ENCODE data around the gene LHX3. TPM values are rescaled to one million over a fixed set of nuclear protein-coding genes. Genes with fewer than 3 reads are reported as not detected.
A peak's percentile ranks its signal among the peaks of the same experiment; 100 is the strongest.

Gene LHX3
- polyA plus RNA-seq (2011; rRNA removed) (0.03 and 0.04 TPM in 2 replicates), polyA plus RNA-seq (2017; fragmentation: RNase III; extraction: RNeasy Plus Mini Kit Qiagen cat#74134 plus additional on column Dnase treatment) (0.03 to 0.04 TPM in 2 of 3 replicates, not detected in the other), polyA minus RNA-seq (2011; rRNA and poly(A)+ RNA removed) (not detected in 2 replicates)
- polyA plus RNA-seq (2012; cell fraction: cytosol; rRNA removed) = 0.03 TPM in 1 of 2 replicates, not detected in the other
- polyA plus RNA-seq (2012; cell fraction: nucleus; rRNA removed) = 0.04 and 0.10 TPM in 2 replicates

DNA sequence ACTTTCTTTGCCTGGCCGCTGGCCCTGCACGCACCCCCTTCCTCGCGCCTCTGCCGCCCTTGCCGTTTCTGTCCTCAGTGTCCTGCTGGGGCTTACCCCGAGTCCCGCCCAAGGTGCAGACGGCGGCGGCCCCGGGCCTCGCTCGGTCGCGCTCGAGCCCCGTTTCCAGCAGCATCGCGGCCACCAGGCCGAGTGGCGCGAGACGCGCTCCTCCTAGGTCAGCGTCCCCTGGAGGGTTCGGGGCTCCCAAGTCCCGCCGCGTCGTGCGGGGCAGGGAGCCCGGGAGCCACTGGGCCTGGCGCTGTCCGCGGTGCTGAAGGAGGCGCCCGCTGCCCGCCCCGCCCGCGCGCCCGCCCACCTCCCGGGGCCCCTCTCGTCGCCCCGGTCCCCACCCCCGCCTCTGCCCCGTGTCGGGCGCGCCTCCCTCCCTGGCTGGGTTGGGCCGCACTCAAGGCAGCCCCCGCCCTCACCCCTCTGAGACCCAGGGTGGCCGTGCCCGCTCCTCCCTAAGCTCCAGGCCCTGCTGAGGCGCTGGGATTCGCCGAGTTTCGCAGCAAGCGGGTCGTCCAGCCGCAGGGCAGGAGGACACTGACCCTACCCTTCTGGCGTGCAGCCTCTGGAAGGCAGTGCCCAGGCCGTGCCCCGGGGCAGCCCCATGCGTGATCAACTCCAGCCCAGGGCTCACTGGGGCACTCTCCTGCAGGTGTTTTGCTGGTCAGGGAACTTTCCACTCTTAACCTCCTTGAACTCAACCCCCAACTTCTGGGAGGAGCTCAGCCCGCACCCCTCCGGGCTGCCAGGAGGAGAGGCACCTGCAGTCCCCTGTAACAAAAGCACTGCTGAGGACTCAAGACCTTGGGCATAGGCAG is at the start of gene LHX3:
LHX3 (minus strand) TSS at position 291 of the 869 bp plus-strand sequence; CDS start at position 175, 116 bp downstream.
- ChIA-PET POLR2A (no interaction called here), CTCF (interaction anchor here (0.6 to 3.2 kb wide), 7 partner anchors 9 to 602 kb away, joined by 3 to 9 read pairs (median 5); no protein-coding TSS in a partner anchor)
- Histone ChIP-seq H3K4me1 (peaks cover 10% of the 10 kb centered on the region; the same call in 1 of the 3 replicates), H3K9me3 (no peaks in the 10 kb centered on the region), H3K4me3 (no peak within 1 kb of the TSS), H3K27ac (no peak within 1 kb of the TSS), H3K4me2 (no peak within 1 kb of the TSS)
- DNase-seq (ENCODE audit: low read depth in 1 of 2, low spot score in 1 of 2) (no peak), ATAC-seq (0 out of 6 replicates have a peak, but pooled peaks of 1 of the 2 experiments have one; percentile 3), FAIRE-seq (no peak)
- TF ChIP-seq, protein P1, sequence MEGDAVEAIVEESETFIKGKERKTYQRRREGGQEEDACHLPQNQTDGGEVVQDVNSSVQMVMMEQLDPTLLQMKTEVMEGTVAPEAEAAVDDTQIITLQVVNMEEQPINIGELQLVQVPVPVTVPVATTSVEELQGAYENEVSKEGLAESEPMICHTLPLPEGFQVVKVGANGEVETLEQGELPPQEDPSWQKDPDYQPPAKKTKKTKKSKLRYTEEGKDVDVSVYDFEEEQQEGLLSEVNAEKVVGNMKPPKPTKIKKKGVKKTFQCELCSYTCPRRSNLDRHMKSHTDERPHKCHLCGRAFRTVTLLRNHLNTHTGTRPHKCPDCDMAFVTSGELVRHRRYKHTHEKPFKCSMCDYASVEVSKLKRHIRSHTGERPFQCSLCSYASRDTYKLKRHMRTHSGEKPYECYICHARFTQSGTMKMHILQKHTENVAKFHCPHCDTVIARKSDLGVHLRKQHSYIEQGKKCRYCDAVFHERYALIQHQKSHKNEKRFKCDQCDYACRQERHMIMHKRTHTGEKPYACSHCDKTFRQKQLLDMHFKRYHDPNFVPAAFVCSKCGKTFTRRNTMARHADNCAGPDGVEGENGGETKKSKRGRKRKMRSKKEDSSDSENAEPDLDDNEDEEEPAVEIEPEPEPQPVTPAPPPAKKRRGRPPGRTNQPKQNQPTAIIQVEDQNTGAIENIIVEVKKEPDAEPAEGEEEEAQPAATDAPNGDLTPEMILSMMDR (IDR thresholded peaks at IDR 0.05) = no peak
- no peak for TF ChIP-seq MAFK (IDR thresholded peaks at IDR 0.05; ENCODE audit: partially characterized antibody)
- TF ChIP-seq, protein P2, sequence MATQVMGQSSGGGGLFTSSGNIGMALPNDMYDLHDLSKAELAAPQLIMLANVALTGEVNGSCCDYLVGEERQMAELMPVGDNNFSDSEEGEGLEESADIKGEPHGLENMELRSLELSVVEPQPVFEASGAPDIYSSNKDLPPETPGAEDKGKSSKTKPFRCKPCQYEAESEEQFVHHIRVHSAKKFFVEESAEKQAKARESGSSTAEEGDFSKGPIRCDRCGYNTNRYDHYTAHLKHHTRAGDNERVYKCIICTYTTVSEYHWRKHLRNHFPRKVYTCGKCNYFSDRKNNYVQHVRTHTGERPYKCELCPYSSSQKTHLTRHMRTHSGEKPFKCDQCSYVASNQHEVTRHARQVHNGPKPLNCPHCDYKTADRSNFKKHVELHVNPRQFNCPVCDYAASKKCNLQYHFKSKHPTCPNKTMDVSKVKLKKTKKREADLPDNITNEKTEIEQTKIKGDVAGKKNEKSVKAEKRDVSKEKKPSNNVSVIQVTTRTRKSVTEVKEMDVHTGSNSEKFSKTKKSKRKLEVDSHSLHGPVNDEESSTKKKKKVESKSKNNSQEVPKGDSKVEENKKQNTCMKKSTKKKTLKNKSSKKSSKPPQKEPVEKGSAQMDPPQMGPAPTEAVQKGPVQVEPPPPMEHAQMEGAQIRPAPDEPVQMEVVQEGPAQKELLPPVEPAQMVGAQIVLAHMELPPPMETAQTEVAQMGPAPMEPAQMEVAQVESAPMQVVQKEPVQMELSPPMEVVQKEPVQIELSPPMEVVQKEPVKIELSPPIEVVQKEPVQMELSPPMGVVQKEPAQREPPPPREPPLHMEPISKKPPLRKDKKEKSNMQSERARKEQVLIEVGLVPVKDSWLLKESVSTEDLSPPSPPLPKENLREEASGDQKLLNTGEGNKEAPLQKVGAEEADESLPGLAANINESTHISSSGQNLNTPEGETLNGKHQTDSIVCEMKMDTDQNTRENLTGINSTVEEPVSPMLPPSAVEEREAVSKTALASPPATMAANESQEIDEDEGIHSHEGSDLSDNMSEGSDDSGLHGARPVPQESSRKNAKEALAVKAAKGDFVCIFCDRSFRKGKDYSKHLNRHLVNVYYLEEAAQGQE (IDR thresholded peaks at IDR 0.05) = peak; percentile 77
- 84% methylated on average over 30 of the region's 70 CpGs for WGBS (ENCODE audit: missing lambda C conversion rate)

DNA sequence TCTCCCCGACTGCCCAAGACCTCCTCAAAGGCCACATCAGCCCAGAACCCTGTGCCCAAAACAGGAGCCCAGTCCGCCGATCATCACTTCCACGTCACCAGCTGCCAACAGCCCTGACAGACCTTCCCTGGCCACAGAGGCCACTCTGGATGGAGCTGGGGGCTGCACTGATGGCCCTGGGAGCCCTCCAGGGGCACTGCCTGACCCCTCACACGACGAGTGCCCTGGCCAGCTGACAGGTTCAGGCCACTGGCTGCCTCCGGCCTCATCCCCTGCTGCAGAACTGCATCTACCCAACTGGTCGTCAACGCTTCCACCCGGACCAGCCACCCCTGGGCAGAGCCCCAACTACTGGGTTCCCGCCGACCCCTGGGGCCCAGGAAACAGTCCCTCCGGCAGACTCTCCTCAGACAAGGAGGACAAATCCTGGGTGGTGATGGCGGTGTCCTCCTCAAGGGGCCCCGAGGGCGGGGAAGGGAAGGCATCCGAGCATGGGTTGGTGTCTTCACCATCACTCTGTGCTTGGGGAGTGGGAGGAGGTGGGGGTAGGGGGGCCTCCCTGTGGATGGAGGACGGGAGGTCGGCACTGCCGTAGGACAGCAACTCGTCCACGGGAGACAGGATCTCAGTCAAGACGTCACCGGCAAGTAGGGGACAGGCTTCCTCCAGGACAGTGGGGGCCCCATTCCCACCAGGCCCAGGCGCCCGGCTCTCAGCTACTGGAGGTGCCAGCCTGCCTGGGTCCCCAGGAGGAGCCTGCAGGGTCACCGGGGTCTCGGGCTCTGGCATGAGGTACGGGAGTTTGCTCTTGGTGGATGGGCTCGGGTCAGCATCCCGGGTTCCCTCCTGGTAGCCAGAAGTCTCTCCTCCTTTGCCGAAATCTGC is 48.6 kb upstream of the LHX3 start:
- Histone ChIP-seq H3K4me1 (peaks cover 4% of the 10 kb centered on the region; the same call in 1 of the 3 replicates), H3K9me3 (no peaks in the 10 kb centered on the region), H3K4me2 (no peak overlapping the region), H3K4me3 (no peak overlapping the region), H3K27ac (no peak overlapping the region)
- ChIA-PET POLR2A (interaction anchor here (1.5 kb wide), 1 partner anchor 14 kb away, joined by 5 read pairs; no protein-coding TSS in a partner anchor), CTCF (interaction anchor here (0.7 to 3.4 kb wide), 9 partner anchors 8 to 120 kb away, joined by 3 to 14 read pairs (median 3); no protein-coding TSS in a partner anchor)
- FAIRE-seq (no peak), ATAC-seq (no peak), DNase-seq (ENCODE audit: low read depth in 1 of 2, low spot score in 1 of 2) (no peak)
- WGBS (ENCODE audit: missing lambda C conversion rate) = 79% methylated on average over 23 of the region's 32 CpGs
- TF ChIP-seq ZC3H11A (IDR thresholded peaks at IDR 0.05) (no peak), ZSCAN20 (CRISPR knock-in tag; IDR thresholded peaks at IDR 0.05) (no peak), RCOR1 (IDR thresholded peaks at IDR 0.05; ENCODE audit: low read depth, low read length) (no peak), CHD4 (IDR thresholded peaks at IDR 0.05; ENCODE audit: borderline replicate concordance) (no peak), PHF8 (IDR thresholded peaks at IDR 0.05; ENCODE audit: borderline replicate concordance, low read depth) (no peak), POLR2A (IDR thresholded peaks at IDR 0.05; ENCODE audit: low read length) (no peak), ESRRA (IDR thresholded peaks at IDR 0.05; ENCODE audit: borderline replicate concordance, low read length) (no peak), NR3C1 (IDR thresholded peaks at IDR 0.05) (no peak), NFE2L2 (conservative IDR thresholded peaks at IDR 0.05; ENCODE audit: low read length) (no peak)
- TF ChIP-seq, protein P3, sequence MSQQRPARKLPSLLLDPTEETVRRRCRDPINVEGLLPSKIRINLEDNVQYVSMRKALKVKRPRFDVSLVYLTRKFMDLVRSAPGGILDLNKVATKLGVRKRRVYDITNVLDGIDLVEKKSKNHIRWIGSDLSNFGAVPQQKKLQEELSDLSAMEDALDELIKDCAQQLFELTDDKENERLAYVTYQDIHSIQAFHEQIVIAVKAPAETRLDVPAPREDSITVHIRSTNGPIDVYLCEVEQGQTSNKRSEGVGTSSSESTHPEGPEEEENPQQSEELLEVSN (IDR thresholded peaks at IDR 0.05; ENCODE audit: borderline replicate concordance, low read depth) = no peak
